Endodermal cell (in vitro differentiated cells): ENCODE data around the gene RNF126. TPM values are rescaled to one million over a fixed set of nuclear protein-coding genes. Genes with fewer than 3 reads are reported as not detected.
"Not testable (repeated sequence)": the region's sequence is repeated elsewhere in the genome, so short reads cannot be mapped to it uniquely, and the experiment has no call there.

Experiments used
- DNase-seq: peaks from one replicate; pipeline ENCODE4 v3.0.0-alpha.2; 2017
- H3K27ac ChIP-seq: 2 replicates; pipeline ENCODE4 v1.5.1; 2013; ENCODE audit warnings: mild to moderate bottlenecking, low read depth, low read length, moderate library complexity
- H3K27me3 ChIP-seq: 2 replicates; pipeline ENCODE4 v1.6.1; 2013; ENCODE audit warnings: mild to moderate bottlenecking, low read length, moderate library complexity; ENCODE audit not compliant: insufficient read depth, control insufficient read depth, poor library complexity, severe bottlenecking
- H3K36me3 ChIP-seq: 2 replicates; pipeline ENCODE4 v1.7.0; 2013; ENCODE audit warnings: mild to moderate bottlenecking, low read length, moderate library complexity; ENCODE audit not compliant: control insufficient read depth, insufficient read depth
- H3K4me1 ChIP-seq: one replicate; pipeline ENCODE4 v1.7.0; 2013; ENCODE audit warnings: low read length; ENCODE audit not compliant: control insufficient read depth, insufficient read depth
- H3K4me3 ChIP-seq: 2 replicates; pipeline ENCODE4 v1.5.1; 2013; ENCODE audit warnings: mild to moderate bottlenecking, low read length, moderate library complexity
- H3K9ac ChIP-seq: 2 replicates; pipeline ENCODE4 v1.6.1; 2013; ENCODE audit warnings: mild to moderate bottlenecking, low read length, moderate library complexity; ENCODE audit not compliant: poor library complexity, severe bottlenecking; ENCODE audit errors: extremely low read depth
- H3K9me3 ChIP-seq: 2 replicates; pipeline ENCODE4 v1.6.1; 2013; ENCODE audit warnings: mild to moderate bottlenecking, low read length, moderate library complexity; ENCODE audit not compliant: control insufficient read depth
- H3K27ac Mint-ChIP-seq: 2 replicates; pipeline ENCODE4 v1.8.0; 2020; ENCODE audit warnings: mixed read lengths
- H3K27me3 Mint-ChIP-seq: 2 replicates; pipeline ENCODE4 v1.8.0; 2021; ENCODE audit warnings: mild to moderate bottlenecking, mixed read lengths; ENCODE audit not compliant: insufficient read depth
- H3K36me3 Mint-ChIP-seq: 2 replicates; pipeline ENCODE4 v1.8.0; 2020; ENCODE audit warnings: low read depth, mixed read lengths
- H3K4me1 Mint-ChIP-seq: 2 replicates; pipeline ENCODE4 v1.8.0; 2020; ENCODE audit warnings: mixed read lengths
- H3K4me3 Mint-ChIP-seq: 2 replicates; pipeline ENCODE4 v1.8.0; 2020; ENCODE audit warnings: mild to moderate bottlenecking, moderate library complexity, mixed read lengths
- H3K9me3 Mint-ChIP-seq: 2 replicates; pipeline ENCODE4 v1.8.0; 2020; ENCODE audit warnings: mild to moderate bottlenecking, mixed read lengths
- WGBS, 2 experiments: methylation state at CpG; one replicate each; pipeline versions ENCODE4 v1.1.5 to v1.1.7; 2013; ENCODE audit warnings: missing lambda C conversion rate in 2 of 2, mixed read lengths in 1 of 2; ENCODE audit not compliant: insufficient coverage in 1 of 2, insufficient read length in 1 of 2; 5-methylcytosine and 5-hydroxymethylcytosine counted together
- total RNA-seq, 2 donors: library from RNA; stranded (reverse); fragmentation: NEBNext Ultra II Directional in 1 of 2; extraction: Animal tissue kit (Norgen Biotek cat#: 25700) in 1 of 2; gene quantifications; 2 replicates in 1 of 2; 3 replicates in 1 of 2; pipeline ENCODE4 v1.2.1, GENCODE V29; 2021
- TF ChIP-seq, protein P1 (sequence below): fragments of 200-600 bp; sonication (generic); conservative IDR thresholded peaks from 2 replicates; pipeline ENCODE4 v1.5.0; 2021; ENCODE audit warnings: antibody characterized with exemption, mild to moderate bottlenecking

The RNF126 gene
- total RNA-seq, 2 donors from 2014 or later: 49.1 to 66.4 TPM

DNA sequence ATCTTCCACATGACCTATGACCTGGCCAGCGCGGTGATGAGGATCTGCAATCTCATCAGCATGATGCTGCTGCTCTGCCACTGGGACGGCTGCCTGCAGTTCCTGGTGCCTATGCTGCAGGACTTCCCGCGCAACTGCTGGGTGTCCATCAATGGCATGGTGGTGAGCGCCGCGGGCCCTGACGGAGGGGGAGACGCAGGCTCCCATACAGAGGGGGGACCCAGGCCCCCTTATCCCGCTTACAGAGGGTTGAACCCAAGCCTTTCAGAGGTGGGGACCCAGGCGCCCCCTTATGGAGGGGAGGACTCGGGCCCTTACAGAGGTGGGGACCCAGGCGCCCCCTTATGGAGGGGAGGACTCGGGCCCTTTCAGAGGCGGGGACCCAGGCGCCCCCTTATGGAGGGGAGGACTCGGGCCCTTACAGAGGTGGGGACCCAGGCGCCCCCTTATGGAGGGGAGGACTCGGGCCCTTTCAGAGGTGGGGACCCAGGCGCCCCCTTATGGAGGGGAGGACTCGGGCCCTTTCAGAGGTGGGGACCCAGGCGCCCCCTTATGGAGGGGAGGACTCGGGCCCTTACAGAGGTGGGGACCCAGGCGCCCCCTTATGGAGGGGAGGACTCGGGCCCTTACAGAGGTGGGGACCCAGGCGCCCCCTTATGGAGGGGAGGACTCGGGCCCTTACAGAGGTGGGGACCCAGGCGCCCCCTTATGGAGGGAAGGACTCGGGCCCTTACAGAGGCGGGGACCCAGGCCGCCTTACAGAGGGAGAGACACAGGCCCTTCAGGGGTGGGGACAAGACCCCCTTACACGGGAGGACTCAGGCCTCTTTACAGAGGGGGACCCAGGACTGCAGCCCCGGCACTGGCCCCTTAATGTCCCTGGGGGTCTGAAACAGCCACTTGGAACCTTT is 57.7 kb downstream of the RNF126 start:
- not testable (repeated sequence) for H3K27ac ChIP-seq, H3K4me3 ChIP-seq, H3K4me1 Mint-ChIP-seq, H3K27ac Mint-ChIP-seq, H3K36me3 Mint-ChIP-seq, H3K9ac ChIP-seq, H3K27me3 Mint-ChIP-seq, H3K4me3 Mint-ChIP-seq, H3K4me1 ChIP-seq, H3K9me3 ChIP-seq, DNase-seq, H3K27me3 ChIP-seq, H3K36me3 ChIP-seq
- TF ChIP-seq, protein P1, sequence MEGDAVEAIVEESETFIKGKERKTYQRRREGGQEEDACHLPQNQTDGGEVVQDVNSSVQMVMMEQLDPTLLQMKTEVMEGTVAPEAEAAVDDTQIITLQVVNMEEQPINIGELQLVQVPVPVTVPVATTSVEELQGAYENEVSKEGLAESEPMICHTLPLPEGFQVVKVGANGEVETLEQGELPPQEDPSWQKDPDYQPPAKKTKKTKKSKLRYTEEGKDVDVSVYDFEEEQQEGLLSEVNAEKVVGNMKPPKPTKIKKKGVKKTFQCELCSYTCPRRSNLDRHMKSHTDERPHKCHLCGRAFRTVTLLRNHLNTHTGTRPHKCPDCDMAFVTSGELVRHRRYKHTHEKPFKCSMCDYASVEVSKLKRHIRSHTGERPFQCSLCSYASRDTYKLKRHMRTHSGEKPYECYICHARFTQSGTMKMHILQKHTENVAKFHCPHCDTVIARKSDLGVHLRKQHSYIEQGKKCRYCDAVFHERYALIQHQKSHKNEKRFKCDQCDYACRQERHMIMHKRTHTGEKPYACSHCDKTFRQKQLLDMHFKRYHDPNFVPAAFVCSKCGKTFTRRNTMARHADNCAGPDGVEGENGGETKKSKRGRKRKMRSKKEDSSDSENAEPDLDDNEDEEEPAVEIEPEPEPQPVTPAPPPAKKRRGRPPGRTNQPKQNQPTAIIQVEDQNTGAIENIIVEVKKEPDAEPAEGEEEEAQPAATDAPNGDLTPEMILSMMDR: peak; percentile 22
- peaks cover 20% of the 10 kb centered on the region for H3K9me3 Mint-ChIP-seq
- WGBS, 2 experiments: 89 to 91% methylated on average over 5 to 18 of the region's 34 CpGs

DNA sequence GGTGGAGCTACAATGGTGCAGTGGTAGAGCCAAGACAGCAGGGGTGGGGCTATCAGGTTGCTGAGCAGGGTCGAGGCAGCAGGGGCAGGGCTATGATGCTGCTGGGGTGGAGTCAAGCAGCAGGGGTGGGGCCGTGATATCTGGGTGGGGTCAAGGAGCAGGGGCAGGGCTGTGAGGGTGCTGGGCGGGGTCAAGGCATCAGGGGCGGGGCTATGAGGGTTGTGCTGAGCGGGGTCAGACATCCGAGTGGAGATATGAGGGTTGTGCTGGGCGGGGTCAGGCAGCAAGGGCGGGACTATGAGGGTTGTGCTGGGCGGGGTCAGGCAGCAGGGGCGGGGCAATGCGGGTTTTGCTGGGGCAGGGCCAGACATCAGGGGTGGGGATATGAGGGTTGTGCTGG is 58.7 kb downstream of the RNF126 start:
- H3K27ac Mint-ChIP-seq: no peak overlapping the region
- H3K4me1 Mint-ChIP-seq: no peaks in the 10 kb centered on the region
- no peak overlapping the region for H3K4me3 Mint-ChIP-seq
- no peak overlapping the region for H3K27ac ChIP-seq
- peaks cover 20% of the 10 kb centered on the region for H3K9me3 Mint-ChIP-seq
- no peaks in the 10 kb centered on the region for H3K4me1 ChIP-seq
- H3K9me3 ChIP-seq: no peaks in the 10 kb centered on the region
- peaks cover 2% of the 10 kb centered on the region for H3K27me3 Mint-ChIP-seq
- no peaks in the 10 kb centered on the region for H3K27me3 ChIP-seq
- H3K9ac ChIP-seq: no peak overlapping the region
- H3K36me3 ChIP-seq: no peaks in the 10 kb centered on the region
- DNase-seq: no peak
- WGBS, 2 experiments: 81 to 90% methylated on average over 3 to 11 of the region's 11 CpGs
- H3K4me3 ChIP-seq: no peak overlapping the region
- TF ChIP-seq, protein P1: no peak
- H3K36me3 Mint-ChIP-seq: no peaks in the 10 kb centered on the region

DNA sequence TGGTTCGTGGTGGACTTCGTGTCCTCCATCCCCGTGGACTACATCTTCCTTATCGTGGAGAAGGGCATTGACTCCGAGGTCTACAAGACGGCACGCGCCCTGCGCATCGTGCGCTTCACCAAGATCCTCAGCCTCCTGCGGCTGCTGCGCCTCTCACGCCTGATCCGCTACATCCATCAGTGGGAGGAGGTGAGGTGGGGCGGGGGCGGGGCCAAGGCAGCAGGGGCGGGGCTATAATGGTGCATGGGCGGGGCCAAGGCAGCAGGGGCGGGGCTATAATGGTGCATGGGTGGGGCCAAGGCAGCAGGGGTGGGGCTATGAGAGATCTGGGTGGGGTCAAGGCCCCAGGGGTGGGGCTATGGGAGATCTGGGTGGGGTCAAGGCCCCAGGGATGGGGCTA is 59.2 kb downstream of the RNF126 start:
- not testable (repeated sequence) for DNase-seq
- 85 to 96% methylated on average over 8 to 17 of the region's 20 CpGs for WGBS, 2 experiments

DNA sequence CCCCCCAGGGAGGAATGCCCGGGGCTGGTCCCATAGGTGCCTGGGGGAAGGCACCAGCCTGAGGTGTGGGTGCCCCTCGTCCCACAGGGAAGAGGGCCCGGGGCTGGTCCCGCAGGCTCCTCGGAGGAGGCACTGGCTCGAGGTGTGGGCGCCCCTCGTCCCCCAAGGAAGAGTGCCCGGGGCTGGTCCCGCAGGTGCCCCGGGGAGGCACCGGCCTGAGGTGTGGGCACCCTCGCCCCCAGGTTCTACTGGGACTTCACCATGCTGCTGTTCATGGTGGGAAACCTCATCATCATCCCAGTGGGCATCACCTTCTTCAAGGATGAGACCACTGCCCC is 59.7 kb downstream of the RNF126 start:
- H3K4me1 ChIP-seq, DNase-seq, H3K27ac ChIP-seq, H3K36me3 Mint-ChIP-seq, H3K36me3 ChIP-seq, H3K9me3 ChIP-seq, H3K27ac Mint-ChIP-seq, H3K4me1 Mint-ChIP-seq, H3K27me3 ChIP-seq, H3K4me3 ChIP-seq, H3K9ac ChIP-seq, H3K27me3 Mint-ChIP-seq, H3K4me3 Mint-ChIP-seq: not testable (repeated sequence)
- peaks cover 20% of the 10 kb centered on the region for H3K9me3 Mint-ChIP-seq
- 94 to 100% methylated on average over 4 to 13 of the region's 13 CpGs for WGBS, 2 experiments

More for the DNA sequence above, 59.2 kb downstream of the RNF126 start:
- not testable (repeated sequence) for H3K27ac ChIP-seq, H3K36me3 ChIP-seq, H3K36me3 Mint-ChIP-seq, H3K27me3 Mint-ChIP-seq, H3K4me1 ChIP-seq, H3K27me3 ChIP-seq, H3K27ac Mint-ChIP-seq, H3K4me1 Mint-ChIP-seq, H3K9me3 ChIP-seq, H3K4me3 Mint-ChIP-seq, H3K9ac ChIP-seq, H3K4me3 ChIP-seq
- H3K9me3 Mint-ChIP-seq: peaks cover 20% of the 10 kb centered on the region
